HG02981 (cell line): ENCODE data around the gene MISP.
A peak's percentile ranks its signal among the peaks of the same experiment; 100 is the strongest.

Experiments
- ATAC-seq: cut with Tn5 transposase; IDR thresholded peaks from one replicate; pipeline ENCODE4 v1.9.1; 2021; ENCODE audit warnings: mild to moderate bottlenecking, moderate library complexity; ENCODE audit not compliant: unreplicated experiment

MISP gene

DNA sequence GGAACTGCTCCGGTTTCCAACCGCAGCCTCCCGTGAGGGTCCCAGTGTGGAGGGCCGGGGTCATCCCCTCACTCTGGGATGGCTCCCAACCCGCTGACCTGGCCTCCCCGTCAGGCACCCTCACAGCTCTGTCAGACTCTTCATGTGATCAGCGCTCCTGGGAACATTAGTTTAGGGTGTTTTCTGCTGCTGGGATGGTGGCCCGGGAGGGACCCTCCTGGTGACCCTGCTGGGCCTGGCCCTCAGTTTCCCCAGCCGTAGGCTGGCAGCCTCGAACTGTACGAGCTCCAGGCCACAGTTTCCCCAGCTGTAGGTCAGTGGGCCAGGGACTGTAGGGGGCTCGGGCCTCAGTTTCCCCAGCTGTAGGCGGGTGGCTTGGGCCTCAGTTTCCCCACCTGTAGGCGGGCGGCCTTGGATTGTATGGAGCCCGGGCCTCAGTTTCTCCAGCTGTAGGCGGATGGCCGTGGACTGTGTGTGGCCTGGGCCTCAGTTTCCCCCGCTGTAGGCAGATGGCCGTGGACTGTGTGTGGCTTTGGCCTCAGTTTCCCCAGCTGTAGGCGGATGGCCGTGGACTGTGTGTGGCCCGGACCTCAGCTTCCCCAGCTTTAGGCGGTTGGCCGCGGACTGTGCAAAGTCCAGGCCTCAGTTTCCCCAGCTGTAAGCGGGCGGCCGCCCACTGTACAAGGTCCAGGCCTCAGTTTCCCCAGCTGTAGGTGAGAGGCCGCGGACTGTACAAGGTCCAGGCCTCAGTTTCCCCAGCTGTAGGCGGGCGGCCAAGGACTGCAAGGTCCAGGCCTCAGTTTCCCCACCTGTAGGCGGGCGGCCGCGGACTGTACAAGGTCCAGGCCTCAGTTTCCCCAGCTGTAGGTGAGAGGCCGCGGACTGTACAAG lies 45.0 kb downstream of the MISP start:
- ATAC-seq: no peak

DNA sequence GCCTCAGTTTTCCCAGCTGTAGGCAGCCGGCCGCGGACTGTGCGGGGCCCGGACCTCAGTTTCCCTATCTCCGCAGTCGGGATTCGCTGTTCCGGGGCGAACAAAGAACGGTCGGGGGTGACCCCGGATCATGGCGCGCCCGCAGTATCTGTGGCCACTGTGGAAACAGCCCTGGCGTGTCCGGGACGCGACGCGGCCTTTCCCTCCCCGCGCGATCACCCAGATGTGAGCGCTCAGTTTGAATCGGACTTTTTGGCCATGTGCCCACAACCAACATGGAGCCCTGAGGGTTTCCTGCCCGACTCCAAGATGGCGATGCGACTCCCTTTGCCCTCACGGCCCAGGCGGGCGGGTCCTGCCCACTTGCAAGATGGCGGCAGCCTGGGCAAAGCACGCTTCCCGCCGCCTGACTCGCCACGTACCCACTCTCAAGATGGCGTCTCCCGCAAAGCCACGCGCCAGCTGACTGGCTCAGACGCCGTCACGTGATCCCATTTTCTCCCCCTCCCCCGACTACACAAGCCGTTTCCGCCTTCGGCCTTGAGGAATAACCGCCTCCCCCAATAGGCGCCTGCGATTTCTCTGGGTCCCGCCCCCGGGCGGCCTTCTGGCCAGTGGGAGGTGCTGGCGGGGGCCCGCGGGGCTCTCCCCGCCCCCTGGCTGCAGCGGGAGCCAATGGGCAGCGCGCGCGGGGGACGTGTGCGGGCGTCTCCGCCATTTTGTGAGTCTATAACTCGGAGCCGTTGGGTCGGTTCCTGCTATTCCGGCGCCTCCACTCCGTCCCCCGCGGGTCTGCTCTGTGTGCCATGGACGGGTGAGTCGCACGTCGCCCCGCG lies 46.0 kb downstream of the MISP start, which contains the start of gene PTBP1:
Gene PTBP1, plus strand, starts transcription at position 761 of the 836 bp plus-strand sequence. Its CDS starts 46 bp downstream, at position 807.
- ATAC-seq: peak; percentile 71

DNA sequence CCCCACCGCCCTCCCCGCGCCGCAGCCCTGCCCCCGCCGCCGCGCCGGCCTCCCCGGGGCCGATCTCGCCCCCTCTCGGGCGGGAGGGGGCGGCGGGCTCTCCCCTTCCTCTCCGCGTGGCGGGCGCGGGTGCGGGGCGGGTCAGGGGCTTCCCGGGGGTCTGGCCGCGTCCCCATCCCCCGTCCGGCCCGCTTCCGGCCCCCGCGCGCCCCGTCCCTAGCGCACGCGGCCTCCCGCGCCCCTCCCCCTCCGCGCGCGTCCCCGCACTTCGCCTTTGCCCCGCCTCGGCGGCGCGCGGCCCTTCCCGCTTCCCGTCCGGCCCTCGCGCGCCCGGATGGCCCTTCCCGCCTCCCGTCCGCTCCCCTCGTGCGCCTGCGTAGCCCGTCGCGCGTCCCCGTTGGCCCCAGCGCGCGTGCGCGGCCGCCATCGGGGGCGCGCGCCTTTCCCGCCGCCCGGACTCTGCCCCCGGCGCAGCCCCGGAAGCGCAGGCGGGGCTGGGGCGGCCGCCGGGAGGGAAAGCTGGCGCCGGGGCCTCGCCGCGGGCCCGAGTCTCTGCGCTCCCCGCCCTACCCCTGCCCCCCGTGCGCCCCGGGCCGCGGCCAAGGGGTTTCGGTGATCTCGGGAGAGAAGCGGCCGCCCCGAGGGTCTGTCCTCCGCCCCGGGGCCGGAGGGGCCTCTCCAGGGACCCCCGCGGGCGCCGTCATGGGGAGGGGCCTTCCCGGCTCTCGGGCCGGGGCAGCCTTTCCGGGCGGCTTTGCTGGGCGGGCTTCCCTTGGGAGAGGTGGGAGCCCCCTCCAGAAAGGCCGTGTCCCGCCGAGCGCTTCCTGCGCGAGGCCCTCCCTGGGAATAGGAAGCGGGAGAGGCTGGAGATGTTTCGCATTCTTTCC lies 46.9 kb downstream of the MISP start:
- peak; percentile 36 for ATAC-seq

- no peak for ATAC-seq
Observed at GRCh38 chr19:798415-799075, 47.6 kb downstream of the MISP start.

DNA sequence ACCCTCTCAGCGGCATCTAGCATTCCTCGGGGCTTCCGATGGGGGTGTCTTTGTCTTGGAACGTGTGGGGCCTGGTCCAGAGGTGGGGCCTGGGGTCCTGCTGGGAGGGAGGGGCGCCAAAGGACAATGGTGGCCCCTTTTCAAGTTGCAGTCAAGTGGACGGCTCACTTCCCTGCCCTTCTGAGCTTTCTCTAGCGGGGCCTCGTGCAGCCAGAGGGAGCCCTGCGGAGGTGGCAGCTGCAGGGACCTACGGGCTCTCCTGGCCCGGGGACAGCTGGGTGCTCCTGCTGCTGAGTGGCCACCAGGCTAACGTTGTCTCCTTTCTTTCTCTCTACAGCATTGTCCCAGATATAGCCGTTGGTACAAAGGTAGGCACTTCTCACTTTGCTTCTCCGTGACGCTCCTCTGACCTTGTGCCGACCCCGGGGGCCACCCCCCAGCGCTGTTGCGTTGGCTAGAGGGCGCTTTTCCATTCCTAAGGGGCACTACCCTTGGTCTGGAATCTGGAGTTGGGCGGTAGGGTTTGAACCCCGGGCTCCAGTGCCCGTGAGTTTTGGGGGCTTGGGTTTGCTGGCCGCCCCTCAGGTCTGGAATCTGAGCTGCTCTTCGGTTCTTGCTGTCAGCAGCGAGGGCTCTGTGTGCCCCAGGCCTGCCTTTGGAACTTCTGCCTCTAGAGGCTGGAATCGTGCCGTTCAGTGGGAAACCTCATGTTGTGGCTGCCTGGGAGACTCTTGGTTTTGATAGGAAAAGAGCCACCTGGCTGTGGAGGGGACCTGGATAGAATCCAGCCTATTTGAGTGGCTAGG lies 48.4 kb downstream of the MISP start:
- no peak for ATAC-seq

DNA sequence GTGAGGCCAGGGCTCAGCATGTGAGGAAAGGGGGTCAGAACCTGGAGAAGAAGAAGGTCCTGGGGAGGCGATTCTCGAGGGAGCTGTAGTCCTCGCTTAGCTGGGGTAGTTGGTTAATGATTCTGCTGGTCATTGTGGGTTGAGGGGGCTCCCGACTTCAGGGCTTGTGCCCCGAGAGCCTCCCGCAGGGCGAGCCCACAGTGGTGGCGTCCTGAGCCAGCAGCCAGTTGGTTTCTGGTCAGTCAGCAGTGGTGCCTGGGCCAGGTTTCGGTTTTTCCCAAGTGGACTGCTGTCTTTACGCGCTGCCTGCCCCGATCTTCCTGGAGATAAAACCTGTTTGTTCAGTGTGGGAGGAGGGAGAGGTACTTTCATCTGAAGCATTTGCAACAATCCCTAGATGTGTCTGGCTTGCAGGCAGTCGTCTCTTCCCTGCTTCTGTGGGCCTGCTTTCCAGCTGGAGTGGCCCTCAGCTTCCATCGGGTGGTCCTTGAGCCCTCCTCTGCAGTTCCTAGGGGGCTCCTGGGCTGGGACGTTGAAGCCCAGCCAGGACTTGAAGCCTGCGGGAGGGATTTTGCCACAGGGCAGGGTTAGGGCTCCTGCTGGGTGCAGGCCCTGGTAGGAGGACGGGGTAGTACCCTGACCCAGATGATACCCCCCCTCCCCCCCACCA lies 49.6 kb downstream of the MISP start:
- no peak for ATAC-seq

- ATAC-seq: no peak
Observed at GRCh38 chr19:801030-801860, 50.3 kb downstream of the MISP start.

- ATAC-seq: no peak
Observed at GRCh38 chr19:801861-802497, 51.1 kb downstream of the MISP start.

DNA sequence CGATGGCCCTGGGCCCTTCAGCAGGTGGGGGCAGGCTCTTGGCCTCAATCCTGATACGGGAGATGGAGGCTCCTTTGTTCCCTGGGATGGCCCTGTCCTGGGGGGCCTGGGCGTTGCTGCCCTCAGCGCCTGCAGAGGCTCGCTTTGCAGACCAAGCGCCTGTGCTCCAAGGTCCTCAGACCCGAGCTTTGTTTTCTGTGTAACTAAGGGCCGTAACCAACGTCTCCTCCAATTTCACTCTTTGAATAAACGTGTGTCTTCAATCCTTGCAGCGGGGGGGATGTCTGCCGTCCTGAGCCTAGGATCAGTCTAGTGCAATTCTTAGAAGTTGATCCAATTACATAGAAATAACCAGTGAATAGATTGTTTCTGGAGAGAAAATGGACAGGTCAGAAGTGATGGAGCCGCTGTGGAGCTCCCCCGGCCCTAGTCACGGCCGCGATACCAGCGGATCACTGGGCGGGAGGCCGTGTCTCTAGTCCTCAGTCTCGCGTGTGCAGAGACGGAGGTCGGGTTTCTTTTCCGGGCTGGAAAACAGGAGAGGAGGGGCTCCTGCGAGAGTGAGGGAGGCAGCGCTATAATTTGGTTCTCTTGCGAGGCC lies 51.7 kb downstream of the MISP start:
- no peak for ATAC-seq

DNA sequence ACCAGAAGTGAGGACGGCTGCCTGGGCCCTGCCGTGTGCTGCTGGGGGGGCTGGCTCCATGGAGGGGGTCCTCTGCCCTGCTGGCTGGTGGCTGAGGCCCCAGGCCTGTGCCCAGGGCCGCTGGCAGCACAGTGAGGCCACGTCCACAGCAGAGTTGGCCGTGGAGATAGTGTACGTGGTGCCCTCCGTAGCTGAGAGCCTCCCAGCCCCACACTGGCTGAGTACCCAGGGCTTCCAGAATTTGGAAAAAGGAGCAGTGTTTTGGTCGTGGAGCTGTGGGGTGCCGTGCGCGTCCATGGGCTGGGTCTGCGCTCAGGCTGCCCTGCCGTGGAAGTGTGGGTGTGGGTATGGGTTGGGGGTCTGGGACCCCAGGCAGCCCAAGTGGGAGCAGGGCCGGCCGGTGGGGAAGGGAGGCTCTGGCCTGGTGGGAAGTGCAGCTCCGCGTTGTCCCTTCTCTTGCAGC lies 52.2 kb downstream of the MISP start:
- no peak for ATAC-seq

DNA sequence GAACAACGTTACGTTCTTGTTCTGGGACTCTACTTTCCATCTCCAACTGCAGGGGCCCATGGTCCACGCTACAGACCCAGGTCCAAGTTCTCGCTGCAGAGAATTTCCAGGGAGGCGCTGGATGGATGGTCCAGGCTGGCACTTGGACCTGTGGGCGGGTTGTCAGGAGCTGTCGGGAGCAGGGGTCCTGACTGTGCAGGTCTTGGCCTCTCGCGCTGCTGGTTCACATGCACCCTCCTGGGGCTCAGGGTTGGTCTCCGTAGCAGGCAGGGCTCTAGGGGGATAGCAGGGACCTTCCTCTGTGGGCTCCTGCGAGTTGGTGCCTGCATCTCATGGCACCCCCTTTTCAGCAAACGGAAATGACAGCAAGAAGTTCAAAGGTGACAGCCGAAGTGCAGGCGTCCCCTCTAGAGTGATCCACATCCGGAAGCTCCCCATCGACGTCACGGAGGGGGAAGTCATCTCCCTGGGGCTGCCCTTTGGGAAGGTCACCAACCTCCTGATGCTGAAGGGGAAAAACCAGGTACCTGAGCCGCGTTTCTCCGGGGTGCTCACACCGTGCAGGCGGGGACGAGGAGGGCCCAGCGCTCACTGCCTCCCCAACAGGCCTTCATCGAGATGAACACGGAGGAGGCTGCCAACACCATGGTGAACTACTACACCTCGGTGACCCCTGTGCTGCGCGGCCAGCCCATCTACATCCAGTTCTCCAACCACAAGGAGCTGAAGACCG lies 52.9 kb downstream of the MISP start:
- ATAC-seq: no peak

DNA sequence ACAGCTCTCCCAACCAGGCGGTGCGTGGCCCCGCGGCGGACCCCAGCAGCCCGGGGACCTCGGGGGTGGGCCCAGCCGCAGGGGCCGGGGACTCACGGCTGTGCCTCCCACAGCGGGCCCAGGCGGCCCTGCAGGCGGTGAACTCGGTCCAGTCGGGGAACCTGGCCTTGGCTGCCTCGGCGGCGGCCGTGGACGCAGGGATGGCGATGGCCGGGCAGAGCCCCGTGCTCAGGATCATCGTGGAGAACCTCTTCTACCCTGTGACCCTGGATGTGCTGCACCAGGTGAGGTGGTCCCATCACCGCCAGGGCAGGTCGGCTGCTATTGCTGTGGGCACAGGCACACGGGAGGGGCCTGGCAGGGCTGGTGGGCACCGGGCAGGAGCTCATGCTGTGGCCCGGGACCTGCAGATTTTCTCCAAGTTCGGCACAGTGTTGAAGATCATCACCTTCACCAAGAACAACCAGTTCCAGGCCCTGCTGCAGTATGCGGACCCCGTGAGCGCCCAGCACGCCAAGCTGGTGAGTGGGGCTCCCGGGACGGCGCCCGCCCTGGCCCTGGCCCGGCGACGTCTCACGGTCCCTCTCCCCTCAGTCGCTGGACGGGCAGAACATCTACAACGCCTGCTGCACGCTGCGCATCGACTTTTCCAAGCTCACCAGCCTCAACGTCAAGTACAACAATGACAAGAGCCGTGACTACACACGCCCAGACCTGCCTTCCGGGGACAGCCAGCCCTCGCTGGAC lies 53.7 kb downstream of the MISP start:
- no peak for ATAC-seq

- no peak for ATAC-seq
Observed at GRCh38 chr19:805166-805551, 54.2 kb downstream of the MISP start.

DNA sequence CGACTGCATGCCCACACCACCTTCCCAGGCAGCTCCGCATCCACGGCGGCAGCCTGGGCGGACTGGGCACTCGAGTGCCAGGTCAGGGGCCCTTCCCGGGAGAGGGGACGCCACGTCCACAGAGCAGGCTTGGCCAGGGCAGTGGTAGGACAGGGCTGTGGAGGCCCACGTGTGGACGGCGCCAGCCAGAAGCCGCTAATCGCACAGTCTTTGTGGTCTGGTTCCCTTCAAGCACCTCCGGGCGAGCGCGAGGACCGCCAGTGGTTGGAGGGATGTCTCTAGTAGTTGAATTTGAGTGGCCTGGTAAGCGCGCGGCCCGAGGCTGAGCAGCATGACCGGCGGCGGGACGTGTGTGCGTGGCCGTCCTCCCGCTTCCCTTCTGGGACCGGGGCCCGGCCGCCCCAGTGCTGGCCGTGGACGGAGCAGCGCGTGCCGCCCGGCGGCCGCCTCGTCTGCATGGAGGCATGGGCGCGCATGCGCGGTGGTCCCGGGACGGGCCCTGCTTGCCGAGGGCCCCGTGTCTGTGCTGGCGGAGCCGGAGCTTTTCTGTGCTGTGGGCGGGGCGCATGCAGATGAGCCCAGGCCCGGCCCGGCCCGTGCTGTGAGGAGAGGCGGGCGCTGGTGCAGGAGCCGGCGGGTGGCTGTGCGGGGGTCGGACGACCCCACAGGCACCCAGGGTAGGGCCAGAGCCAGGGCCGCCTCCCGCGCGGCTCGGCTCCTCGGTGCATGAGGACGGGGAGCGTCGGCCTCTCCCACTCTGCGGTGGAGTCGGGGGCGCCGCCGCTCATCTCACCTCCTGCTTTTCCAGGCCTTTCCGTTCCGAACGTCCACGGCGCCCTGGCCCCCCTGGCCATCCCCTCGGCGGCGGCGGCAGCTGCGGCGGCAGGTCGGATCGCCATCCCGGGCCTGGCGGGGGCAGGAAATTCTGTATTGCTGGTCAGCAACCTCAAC lies 55.0 kb downstream of the MISP start:
- ATAC-seq: no peak
